ENCODE measurements around the gene PLD4.
"Not testable (repeated sequence)": the region's sequence is repeated elsewhere in the genome, so short reads cannot be mapped to it uniquely, and the experiment has no call there.

PLD4 gene

GRCh38 chr14:104888489-104889374 is 35.9 kb upstream of the PLD4 start:
- Histone ChIP-seq H3K4me2 (ENCODE audit: low read length) (no peak overlapping the region), H3K4me1 (ENCODE audit: control insufficient read depth in 1 of 2, insufficient read depth in 2 of 2, low read length in 2 of 2) (no peaks in the 10 kb centered on the region), H2AK5ac (ENCODE audit: low read length) (no peak overlapping the region), H3K4ac (ENCODE audit: low read depth, low read length) (no peak overlapping the region), H2AFZ (ENCODE audit: insufficient read depth, low read length, poor library complexity) (no peak overlapping the region), H3K18ac (ENCODE audit: low read length) (no peak overlapping the region), H3K79me2 (ENCODE audit: control insufficient read depth, insufficient read depth, low read length, poor library complexity) (no peaks in the 10 kb centered on the region), H3K23ac (ENCODE audit: low read length) (no peak overlapping the region), H2BK12ac (ENCODE audit: low read length) (no peak overlapping the region), H3K9me3 (ENCODE audit: insufficient read depth, low read depth, low read length) (peaks cover 2% of the 10 kb centered on the region), H3K27ac (ENCODE audit: low read depth, low read length) (no peak overlapping the region), H3K79me1 (ENCODE audit: low read length) (no peaks in the 10 kb centered on the region), H4K12ac (ENCODE audit: low read depth, low read length) (no peak overlapping the region), H4K8ac (ENCODE audit: low read depth, low read length) (no peak overlapping the region), H2BK5ac (ENCODE audit: low read depth, low read length, poor library complexity) (no peak overlapping the region), H3K14ac (ENCODE audit: low read length) (no peak overlapping the region), H3K9ac (ENCODE audit: low read length) (no peak overlapping the region), H4K91ac (ENCODE audit: low read depth, low read length) (no peak overlapping the region), H3K4me3 (ENCODE audit: low read depth, low read length) (no peak overlapping the region), H3K27me3 (ENCODE audit: insufficient read depth, low read length) (no peaks in the 10 kb centered on the region), H2BK120ac (ENCODE audit: insufficient read depth, low read length, poor library complexity) (no peak overlapping the region), H3K36me3 (ENCODE audit: control insufficient read depth in 1 of 2, insufficient read depth in 2 of 2, low read length in 2 of 2) (peaks cover 60 to 61% of the 10 kb centered on the region in 2 experiments)
- DNase-seq = no peak
- no CpG with 5 or more reads among the region's 26 CpGs for WGBS (ENCODE audit: extremely low coverage, insufficient coverage, insufficient read length)

- H3K79me2 ChIP-seq (ENCODE audit: control insufficient read depth, insufficient read depth, low read length, poor library complexity) = no peaks in the 10 kb centered on the region
- H3K9ac ChIP-seq (ENCODE audit: low read length) = no peak overlapping the region
- no peak overlapping the region for H3K18ac ChIP-seq (ENCODE audit: low read length)
- H3K4ac ChIP-seq (ENCODE audit: low read depth, low read length) = no peak overlapping the region
- no peaks in the 10 kb centered on the region for H3K79me1 ChIP-seq (ENCODE audit: low read length)
- no CpG with 5 or more reads among the region's 23 CpGs for WGBS (ENCODE audit: extremely low coverage, insufficient coverage, insufficient read length)
- no peak overlapping the region for H3K23ac ChIP-seq (ENCODE audit: low read length)
- no peak overlapping the region for H3K14ac ChIP-seq (ENCODE audit: low read length)
- no peak overlapping the region for H3K27ac ChIP-seq (ENCODE audit: low read depth, low read length)
- H4K91ac ChIP-seq (ENCODE audit: low read depth, low read length) = no peak overlapping the region
- H3K4me1 ChIP-seq (ENCODE audit: control insufficient read depth in 1 of 2, insufficient read depth in 2 of 2, low read length in 2 of 2) = no peaks in the 10 kb centered on the region
- H3K4me2 ChIP-seq (ENCODE audit: low read length) = no peak overlapping the region
- H2AK5ac ChIP-seq (ENCODE audit: low read length) = no peak overlapping the region
- no peak overlapping the region for H2BK12ac ChIP-seq (ENCODE audit: low read length)
- no peak overlapping the region for H4K8ac ChIP-seq (ENCODE audit: low read depth, low read length)
- no peak overlapping the region for H3K4me3 ChIP-seq (ENCODE audit: low read depth, low read length)
- H3K36me3 ChIP-seq (ENCODE audit: control insufficient read depth in 1 of 2, insufficient read depth in 2 of 2, low read length in 2 of 2) = peaks cover 62 to 63% of the 10 kb centered on the region in 2 experiments
- H3K27me3 ChIP-seq (ENCODE audit: insufficient read depth, low read length) = no peaks in the 10 kb centered on the region
- no peak for DNase-seq
- H3K9me3 ChIP-seq (ENCODE audit: insufficient read depth, low read depth, low read length) = peaks cover 2% of the 10 kb centered on the region
- no peak overlapping the region for H2AFZ ChIP-seq (ENCODE audit: insufficient read depth, low read length, poor library complexity)
- no peak overlapping the region for H2BK120ac ChIP-seq (ENCODE audit: insufficient read depth, low read length, poor library complexity)
- H2BK5ac ChIP-seq (ENCODE audit: low read depth, low read length, poor library complexity) = no peak overlapping the region
- no peak overlapping the region for H4K12ac ChIP-seq (ENCODE audit: low read depth, low read length)
These were observed 35.3 kb upstream of the PLD4 start for GRCh38 chr14:104889375-104889757.

GRCh38 chr14:104890292-104890691 is 34.4 kb upstream of the PLD4 start:
- H3K18ac ChIP-seq (ENCODE audit: low read length); H3K4me3 ChIP-seq (ENCODE audit: low read depth, low read length); H3K27ac ChIP-seq (ENCODE audit: low read depth, low read length); H3K14ac ChIP-seq (ENCODE audit: low read length); H3K27me3 ChIP-seq (ENCODE audit: insufficient read depth, low read length); H3K79me1 ChIP-seq (ENCODE audit: low read length); H2BK12ac ChIP-seq (ENCODE audit: low read length); H3K4me1 ChIP-seq (ENCODE audit: control insufficient read depth in 1 of 2, insufficient read depth in 2 of 2, low read length in 2 of 2); H4K8ac ChIP-seq (ENCODE audit: low read depth, low read length); H3K4me2 ChIP-seq (ENCODE audit: low read length); H3K9ac ChIP-seq (ENCODE audit: low read length); H4K91ac ChIP-seq (ENCODE audit: low read depth, low read length); H3K23ac ChIP-seq (ENCODE audit: low read length); H2AFZ ChIP-seq (ENCODE audit: insufficient read depth, low read length, poor library complexity); H4K12ac ChIP-seq (ENCODE audit: low read depth, low read length); DNase-seq; H3K9me3 ChIP-seq (ENCODE audit: insufficient read depth, low read depth, low read length); H3K79me2 ChIP-seq (ENCODE audit: control insufficient read depth, insufficient read depth, low read length, poor library complexity); H2BK120ac ChIP-seq (ENCODE audit: insufficient read depth, low read length, poor library complexity); H3K4ac ChIP-seq (ENCODE audit: low read depth, low read length); H2AK5ac ChIP-seq (ENCODE audit: low read length); H2BK5ac ChIP-seq (ENCODE audit: low read depth, low read length, poor library complexity): not testable (repeated sequence)
- peaks cover 66 to 68% of the 10 kb centered on the region in 2 experiments for H3K36me3 ChIP-seq (ENCODE audit: control insufficient read depth in 1 of 2, insufficient read depth in 2 of 2, low read length in 2 of 2)

- no peak overlapping the region for H2AK5ac ChIP-seq (ENCODE audit: low read length)
- H4K8ac ChIP-seq (ENCODE audit: low read depth, low read length) = no peak overlapping the region
- no peak overlapping the region for H2BK12ac ChIP-seq (ENCODE audit: low read length)
- no peak overlapping the region for H4K91ac ChIP-seq (ENCODE audit: low read depth, low read length)
- no peak overlapping the region for H2BK120ac ChIP-seq (ENCODE audit: insufficient read depth, low read length, poor library complexity)
- no peaks in the 10 kb centered on the region for H3K79me2 ChIP-seq (ENCODE audit: control insufficient read depth, insufficient read depth, low read length, poor library complexity)
- H4K12ac ChIP-seq (ENCODE audit: low read depth, low read length) = no peak overlapping the region
- no peak overlapping the region for H3K14ac ChIP-seq (ENCODE audit: low read length)
- no peak overlapping the region for H3K9ac ChIP-seq (ENCODE audit: low read length)
- no peak overlapping the region for H3K18ac ChIP-seq (ENCODE audit: low read length)
- H3K9me3 ChIP-seq (ENCODE audit: insufficient read depth, low read depth, low read length) = no peaks in the 10 kb centered on the region
- no peak for DNase-seq
- H3K4me2 ChIP-seq (ENCODE audit: low read length) = no peak overlapping the region
- WGBS (ENCODE audit: extremely low coverage, insufficient coverage, insufficient read length) = no CpG with 5 or more reads among the region's 4 CpGs
- H3K79me1 ChIP-seq (ENCODE audit: low read length) = no peaks in the 10 kb centered on the region
- peaks cover 62 to 65% of the 10 kb centered on the region in 2 experiments for H3K36me3 ChIP-seq (ENCODE audit: control insufficient read depth in 1 of 2, insufficient read depth in 2 of 2, low read length in 2 of 2)
- no peaks in the 10 kb centered on the region for H3K27me3 ChIP-seq (ENCODE audit: insufficient read depth, low read length)
- H3K4ac ChIP-seq (ENCODE audit: low read depth, low read length) = no peak overlapping the region
- H3K4me3 ChIP-seq (ENCODE audit: low read depth, low read length) = no peak overlapping the region
- no peak overlapping the region for H2BK5ac ChIP-seq (ENCODE audit: low read depth, low read length, poor library complexity)
- no peak overlapping the region for H2AFZ ChIP-seq (ENCODE audit: insufficient read depth, low read length, poor library complexity)
- H3K4me1 ChIP-seq (ENCODE audit: control insufficient read depth in 1 of 2, insufficient read depth in 2 of 2, low read length in 2 of 2) = no peaks in the 10 kb centered on the region
- H3K27ac ChIP-seq (ENCODE audit: low read depth, low read length) = no peak overlapping the region
- H3K23ac ChIP-seq (ENCODE audit: low read length) = no peak overlapping the region
These were observed 33.5 kb upstream of the PLD4 start for GRCh38 chr14:104891121-104891551.
